DOHH2 (cell line): ENCODE measurements around the gene MACF1.

ENCODE experiments used
- EZH2phosphoT487 ChIP-seq: fragments of 200-600 bp; sonication (generic); IDR thresholded peaks from 2 replicates; pipeline ENCODE4 v1.6.1; 2017; ENCODE audit warnings: borderline replicate concordance, mild to moderate bottlenecking, antibody characterized with exemption, low read length, moderate library complexity, mixed read lengths
- TF ChIP-seq, protein P1 (sequence below): fragments of 200-600 bp; sonication (generic); IDR thresholded peaks from one replicate; pipeline ENCODE4 v1.5.1; 2014; ENCODE audit warnings: antibody characterized with exemption, mild to moderate bottlenecking, low read depth, low read length; ENCODE audit not compliant: poor library complexity, severe bottlenecking

DNA sequence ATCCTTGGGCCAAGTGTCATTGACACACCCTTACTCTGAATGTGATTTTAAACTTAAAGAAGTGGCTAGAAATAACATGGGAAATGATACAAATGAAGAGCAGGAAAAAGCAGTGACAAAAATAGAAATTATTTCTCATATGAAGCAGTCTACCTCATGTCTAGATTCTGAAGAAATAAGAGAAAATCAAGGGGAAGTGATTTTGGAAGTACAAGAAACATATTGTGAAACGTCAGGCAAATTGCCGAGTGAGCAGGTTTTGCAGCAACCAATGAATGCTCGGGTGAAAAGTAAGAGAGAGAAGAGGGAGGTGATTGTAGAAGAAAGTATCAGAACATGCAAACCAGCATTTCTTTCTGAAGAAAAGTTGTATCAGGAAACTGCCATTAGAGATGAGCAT is 130.7 kb downstream of the MACF1 start:
- TF ChIP-seq, protein P1, sequence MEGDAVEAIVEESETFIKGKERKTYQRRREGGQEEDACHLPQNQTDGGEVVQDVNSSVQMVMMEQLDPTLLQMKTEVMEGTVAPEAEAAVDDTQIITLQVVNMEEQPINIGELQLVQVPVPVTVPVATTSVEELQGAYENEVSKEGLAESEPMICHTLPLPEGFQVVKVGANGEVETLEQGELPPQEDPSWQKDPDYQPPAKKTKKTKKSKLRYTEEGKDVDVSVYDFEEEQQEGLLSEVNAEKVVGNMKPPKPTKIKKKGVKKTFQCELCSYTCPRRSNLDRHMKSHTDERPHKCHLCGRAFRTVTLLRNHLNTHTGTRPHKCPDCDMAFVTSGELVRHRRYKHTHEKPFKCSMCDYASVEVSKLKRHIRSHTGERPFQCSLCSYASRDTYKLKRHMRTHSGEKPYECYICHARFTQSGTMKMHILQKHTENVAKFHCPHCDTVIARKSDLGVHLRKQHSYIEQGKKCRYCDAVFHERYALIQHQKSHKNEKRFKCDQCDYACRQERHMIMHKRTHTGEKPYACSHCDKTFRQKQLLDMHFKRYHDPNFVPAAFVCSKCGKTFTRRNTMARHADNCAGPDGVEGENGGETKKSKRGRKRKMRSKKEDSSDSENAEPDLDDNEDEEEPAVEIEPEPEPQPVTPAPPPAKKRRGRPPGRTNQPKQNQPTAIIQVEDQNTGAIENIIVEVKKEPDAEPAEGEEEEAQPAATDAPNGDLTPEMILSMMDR: no peak
- no peak for TF ChIP-seq EZH2phosphoT487
